Erythroblast (primary cell): ENCODE measurements around the gene DNAI1.

Source experiments
- GATA1 ChIP-seq: IDR thresholded peaks from 2 replicates; pipeline ENCODE4 v1.6.1; 2011; ENCODE audit warnings: low read depth, mild to moderate bottlenecking, control low read depth, low read length, moderate library complexity
- POLR2A ChIP-seq: IDR thresholded peaks from 2 replicates; pipeline ENCODE4 v1.6.1; 2011; ENCODE audit warnings: mild to moderate bottlenecking, low read length

DNA sequence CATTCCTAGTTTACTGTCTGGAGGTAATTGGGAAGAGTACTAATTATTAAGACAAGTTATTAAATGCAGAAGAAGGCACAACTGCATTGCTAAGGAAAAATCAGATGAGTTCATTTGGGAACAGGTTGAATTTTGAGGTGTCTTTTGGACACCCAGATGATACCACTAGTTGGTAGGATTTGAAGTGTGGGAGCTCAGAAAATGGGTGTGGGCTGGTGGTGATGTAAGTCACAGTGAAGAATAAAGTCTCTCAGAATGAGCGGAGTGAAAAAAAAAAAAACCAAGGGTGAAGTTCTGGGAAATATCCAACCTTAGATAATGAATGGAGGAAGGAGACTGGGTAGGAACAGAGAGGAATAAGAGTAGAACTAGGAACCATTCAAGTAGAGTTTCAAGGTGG is 46.3 kb upstream of the DNAI1 start:
- no peak for TF ChIP-seq POLR2A
- TF ChIP-seq GATA1 = no peak
